ENCODE results near the gene UBLCP1. TPM values are rescaled to one million over a fixed set of nuclear protein-coding genes. Genes with fewer than 3 reads are reported as not detected.
A peak's percentile ranks its signal among the peaks of the same experiment; 100 is the strongest.
"Not testable (repeated sequence)": the region's sequence is repeated elsewhere in the genome, so short reads cannot be mapped to it uniquely, and the experiment has no call there.

Gene UBLCP1
- polyA plus RNA-seq, 2 of the 4 experiments (the other 2 are of a cell fraction) = 36.5 to 64.8 TPM

DNA sequence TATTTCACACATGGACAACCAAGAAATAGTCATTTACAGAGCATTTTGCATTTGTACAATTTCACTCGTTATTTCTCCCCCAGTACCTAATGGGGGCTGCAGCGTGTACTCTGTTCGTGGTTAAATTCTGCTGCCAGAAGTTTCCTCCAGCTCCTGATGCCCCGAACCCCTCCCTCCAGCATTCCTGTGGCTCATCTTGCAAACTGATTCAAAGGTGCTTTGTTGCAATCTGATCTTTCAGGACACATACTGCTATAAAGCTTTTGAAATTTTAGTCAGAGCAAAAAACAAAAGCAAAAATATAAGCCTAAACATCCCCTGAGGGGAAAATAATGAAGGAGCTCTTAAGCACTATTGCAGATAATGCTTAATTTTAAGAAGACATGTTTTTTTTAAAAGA is 27.7 kb downstream of the UBLCP1 start (continued):
- TF ChIP-seq, protein P1, sequence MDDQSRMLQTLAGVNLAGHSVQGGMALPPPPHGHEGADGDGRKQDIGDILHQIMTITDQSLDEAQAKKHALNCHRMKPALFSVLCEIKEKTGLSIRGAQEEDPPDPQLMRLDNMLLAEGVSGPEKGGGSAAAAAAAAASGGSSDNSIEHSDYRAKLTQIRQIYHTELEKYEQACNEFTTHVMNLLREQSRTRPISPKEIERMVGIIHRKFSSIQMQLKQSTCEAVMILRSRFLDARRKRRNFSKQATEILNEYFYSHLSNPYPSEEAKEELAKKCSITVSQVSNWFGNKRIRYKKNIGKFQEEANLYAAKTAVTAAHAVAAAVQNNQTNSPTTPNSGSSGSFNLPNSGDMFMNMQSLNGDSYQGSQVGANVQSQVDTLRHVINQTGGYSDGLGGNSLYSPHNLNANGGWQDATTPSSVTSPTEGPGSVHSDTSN (IDR thresholded peaks at IDR 0.05) = no peak
- TF ChIP-seq NPAS2 (CRISPR knock-in tag; IDR thresholded peaks at IDR 0.05; ENCODE audit: borderline replicate concordance) (no peak), KDM1A (IDR thresholded peaks at IDR 0.05; ENCODE audit: low read depth) (no peak), EP300 (IDR thresholded peaks at IDR 0.05) (no peak), RARB (CRISPR knock-in tag; IDR thresholded peaks at IDR 0.05) (no peak), CBX2 (IDR thresholded peaks at IDR 0.05; ENCODE audit: borderline replicate concordance, low read depth) (no peak), CBX8 (IDR thresholded peaks at IDR 0.05) (no peak), RNF2 (IDR thresholded peaks at IDR 0.05; ENCODE audit: borderline replicate concordance, low read depth) (no peak), ESRRA (IDR thresholded peaks at IDR 0.05; ENCODE audit: borderline replicate concordance, low read length) (no peak), JUNB (IDR thresholded peaks at IDR 0.05) (no peak)

DNA sequence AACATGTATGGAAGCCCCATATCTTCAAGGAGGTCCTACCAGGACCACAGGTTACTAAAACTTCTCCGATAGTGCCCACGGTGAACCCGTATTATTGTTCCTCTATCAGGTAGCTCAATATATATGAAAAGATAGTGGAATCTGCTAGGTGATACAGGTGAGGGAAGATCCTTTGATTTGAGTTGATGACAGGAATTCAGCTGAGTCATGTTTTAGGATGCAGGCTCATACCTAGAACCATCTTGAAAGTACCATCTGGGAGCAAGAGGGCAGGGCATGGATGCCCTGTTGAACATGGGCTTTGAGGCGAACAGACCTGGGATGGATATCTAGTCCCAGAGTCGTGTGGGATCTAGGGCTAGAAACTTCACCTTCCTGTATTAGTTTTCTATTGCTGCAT is 31.8 kb downstream of the UBLCP1 start:
- CTCF ChIA-PET = interaction anchor here (0.8 to 2.0 kb wide), 4 partner anchors 10 to 138 kb away, joined by 3 to 6 read pairs (median 4); no protein-coding TSS in a partner anchor

DNA sequence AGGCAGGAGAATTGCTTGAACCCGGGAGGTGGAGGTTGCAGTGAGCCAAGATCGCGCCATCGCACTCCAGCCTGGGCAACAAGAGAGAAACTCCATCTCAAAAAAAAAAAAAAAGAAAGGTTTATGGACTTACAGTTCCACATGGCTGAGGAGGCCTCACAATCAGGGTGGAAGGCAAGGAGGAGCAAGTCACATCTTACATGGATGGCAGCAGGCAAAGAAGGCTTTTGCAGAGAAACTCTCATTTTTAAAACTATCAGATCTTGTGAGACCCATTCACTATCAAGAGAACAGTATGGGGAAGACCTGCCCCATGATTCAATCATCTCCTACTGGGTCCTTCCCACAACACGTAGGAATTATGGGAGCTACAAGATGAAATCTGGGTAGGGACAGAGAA is 34.2 kb downstream of the UBLCP1 start:
- WGBS (ENCODE audit: missing lambda C conversion rate) = 86% methylated on average over 5 of the region's 5 CpGs
- not testable (repeated sequence) for FAIRE-seq, H3K4me3 ChIP-seq

More for the DNA sequence above, 31.8 kb downstream of the UBLCP1 start:
- ATAC-seq (no peak), DNase-seq (ENCODE audit: low read depth in 1 of 2, low spot score in 1 of 2) (no peak), FAIRE-seq (no peak)
- WGBS (ENCODE audit: missing lambda C conversion rate) = 80% methylated on average over 5 of the region's 5 CpGs
- peak; percentile 54; the same call in 1 of the 2 replicates for TF ChIP-seq NFE2L2 (conservative IDR thresholded peaks at IDR 0.05; ENCODE audit: low read length)
- no peak for TF ChIP-seq RAD21 (conservative IDR thresholded peaks at IDR 0.05 in 1 of 2, IDR thresholded peaks at IDR 0.05 in 1 of 2)
- no peak for TF ChIP-seq POLR2AphosphoS2 (conservative IDR thresholded peaks at IDR 0.05; ENCODE audit: low read length)
- TF ChIP-seq CEBPB (IDR thresholded peaks at IDR 0.05) = no peak
- TF ChIP-seq KDM1A (IDR thresholded peaks at IDR 0.05; ENCODE audit: low read depth) = no peak
- TF ChIP-seq ELK1 (IDR thresholded peaks at IDR 0.05; ENCODE audit: low read depth, low read length) = no peak
- TF ChIP-seq MAFK (IDR thresholded peaks at IDR 0.05; ENCODE audit: partially characterized antibody) = peak; percentile 79
- no peak for TF ChIP-seq POLR2A (IDR thresholded peaks at IDR 0.05; ENCODE audit: low read length)
- Histone ChIP-seq H3K4me3 (no peak overlapping the region), H3K4me1 (no peaks in the 10 kb centered on the region), H3K4me2 (no peak overlapping the region), H3K27ac (no peak overlapping the region), H3K9me3 (peaks cover 15% of the 10 kb centered on the region; the same call in 2 of the 3 replicates)
- POLR2A ChIA-PET = no interaction called here

GRCh38 chr5:159301466-159301865 is 38.4 kb downstream of the UBLCP1 start:
- no peak for DNase-seq (ENCODE audit: low read depth in 1 of 2, low spot score in 1 of 2)
- Histone ChIP-seq H3K4me3 (no peak overlapping the region), H3K4me2 (no peak overlapping the region), H3K4me1 (no peaks in the 10 kb centered on the region), H3K9me3 (peaks cover 49% of the 10 kb centered on the region), H3K27ac (no peak overlapping the region)
- no peak for FAIRE-seq
- ChIA-PET CTCF (interaction anchor here (0.6 kb wide), 2 partner anchors 143 to 1454 kb away, joined by 3 read pairs; no protein-coding TSS in a partner anchor), POLR2A (no interaction called here)
- TF ChIP-seq POLR2A (IDR thresholded peaks at IDR 0.05; ENCODE audit: low read length) (no peak), MAFK (IDR thresholded peaks at IDR 0.05; ENCODE audit: partially characterized antibody) (peak; percentile 18)
- 37% methylated on average over 3 of the region's 3 CpGs for WGBS (ENCODE audit: missing lambda C conversion rate)
- ATAC-seq = no peak

More for the DNA sequence above, 34.2 kb downstream of the UBLCP1 start:
- H3K27ac ChIP-seq; ATAC-seq; H3K4me1 ChIP-seq; H3K4me2 ChIP-seq; DNase-seq (ENCODE audit: low read depth in 1 of 2, low spot score in 1 of 2); POLR2A ChIA-PET: not testable (repeated sequence)
- H3K9me3 ChIP-seq = peaks cover 33% of the 10 kb centered on the region
- CTCF ChIA-PET = interaction anchor here (0.5 to 3.5 kb wide), 4 partner anchors 13 to 690 kb away, joined by 3 to 13 read pairs (median 4); no protein-coding TSS in a partner anchor
